CD14-positive monocyte (primary cell): ENCODE measurements around the gene AGXT. TPM values are rescaled to one million over a fixed set of nuclear protein-coding genes. Genes with fewer than 3 reads are reported as not detected.

Source experiments
- DNase-seq, 3 donors: peaks; one replicate each; pipeline ENCODE4 v3.0.0-alpha.2; 2011 to 2022
- H2AFZ ChIP-seq: 2 replicates; pipeline ENCODE4 v1.6.0; 2012; ENCODE audit warnings: mild to moderate bottlenecking, low read depth, low read length, inconsistent platforms; ENCODE audit not compliant: insufficient read depth, poor library complexity, severe bottlenecking
- H3K27ac ChIP-seq, 2 donors: 1 replicate in 1 of 2; 2 replicates in 1 of 2; pipeline ENCODE4 v1.5.1; 2012 to 2013; ENCODE audit warnings: low read length in 2 of 2, control low read depth in 1 of 2, inconsistent platforms in 1 of 2, low read depth in 1 of 2, mild to moderate bottlenecking in 1 of 2
- H3K27me3 ChIP-seq, 2 donors: one replicate each; pipeline versions ENCODE4 v1.6.0 to v1.6.1; 2011 to 2013; ENCODE audit warnings: low read length in 2 of 2; ENCODE audit not compliant: control insufficient read depth in 2 of 2, insufficient read depth in 2 of 2
- H3K36me3 ChIP-seq, 2 donors: replicated peaks in 1 of 2; 1 replicate in 1 of 2; 2 replicates in 1 of 2; pipeline versions ENCODE4 v1.5.1 to v1.6.1; 2012 to 2013; ENCODE audit warnings: low read length in 2 of 2, control low read depth in 1 of 2, inconsistent platforms in 1 of 2, mild to moderate bottlenecking in 1 of 2; ENCODE audit not compliant: insufficient read depth in 2 of 2, control insufficient read depth in 1 of 2
- H3K4me1 ChIP-seq, 2 donors: 1 replicate in 1 of 2; 2 replicates in 1 of 2; pipeline versions ENCODE4 v1.5.1 to v1.6.1; 2012 to 2013; ENCODE audit warnings: low read length in 2 of 2, control low read depth in 1 of 2, inconsistent platforms in 1 of 2, mild to moderate bottlenecking in 1 of 2, moderate library complexity in 1 of 2; ENCODE audit not compliant: insufficient read depth in 2 of 2, control insufficient read depth in 1 of 2
- H3K4me2 ChIP-seq: replicated peaks from 2 replicates; pipeline ENCODE3; 2012; ENCODE audit warnings: low read length, moderate library complexity, mild to moderate bottlenecking; ENCODE audit not compliant: poor library complexity, severe bottlenecking; ENCODE audit errors: extremely low read depth
- H3K4me3 ChIP-seq, 3 experiments: fragments of 200-600 bp in 1 of 3; sonication (generic) in 1 of 3; replicated peaks in 1 of 3; 1 replicate in 2 of 3; 2 replicates in 1 of 3; pipeline ENCODE4 v1.5.1; 2011 to 2013; ENCODE audit warnings: low read length in 3 of 3, mild to moderate bottlenecking in 3 of 3, control low read depth in 2 of 3, low read depth in 2 of 3, inconsistent platforms in 1 of 3, moderate library complexity in 1 of 3
- H3K79me2 ChIP-seq: 2 replicates; pipeline ENCODE4 v1.6.0; 2012; ENCODE audit warnings: mild to moderate bottlenecking, control low read depth, inconsistent platforms, low read length, moderate library complexity; ENCODE audit not compliant: insufficient read depth
- H3K9ac ChIP-seq: 2 replicates; pipeline ENCODE4 v1.6.0; 2017; ENCODE audit warnings: low read length, mild to moderate bottlenecking; ENCODE audit not compliant: insufficient read depth, poor library complexity, severe bottlenecking
- H3K9me3 ChIP-seq, 2 donors: replicated peaks in 1 of 2; 1 replicate in 1 of 2; 2 replicates in 1 of 2; pipeline versions ENCODE4 v1.5.1 to v1.6.1; 2012 to 2013; ENCODE audit warnings: low read length in 2 of 2, control low read depth in 1 of 2; ENCODE audit not compliant: control insufficient read depth in 1 of 2, insufficient read depth in 1 of 2
- H4K20me1 ChIP-seq: 2 replicates; pipeline ENCODE4 v1.6.0; 2012; ENCODE audit warnings: mild to moderate bottlenecking, low read length, control low read depth, moderate library complexity; ENCODE audit not compliant: insufficient read depth
- H3K27ac Mint-ChIP-seq, 7 donors: one replicate each; pipeline ENCODE4 v1.8.0; 2020; ENCODE audit warnings: mild to moderate bottlenecking in 7 of 7, mixed read lengths in 7 of 7, moderate library complexity in 6 of 7, inconsistent platforms in 2 of 7
- H3K27me3 Mint-ChIP-seq, 3 donors: one replicate each; pipeline ENCODE4 v1.8.0; 2021 to 2022; ENCODE audit warnings: low read depth in 3 of 3, mild to moderate bottlenecking in 3 of 3, mixed read lengths in 3 of 3, moderate library complexity in 3 of 3, inconsistent platforms in 1 of 3
- H3K36me3 Mint-ChIP-seq, 2 donors: one replicate each; pipeline ENCODE4 v1.8.0; 2020; ENCODE audit warnings: mixed read lengths in 2 of 2, inconsistent platforms in 1 of 2, mild to moderate bottlenecking in 1 of 2
- H3K4me1 Mint-ChIP-seq: one replicate; pipeline ENCODE4 v1.8.0; 2020; ENCODE audit warnings: mild to moderate bottlenecking, mixed read lengths
- H3K4me3 Mint-ChIP-seq, 2 donors: one replicate each; pipeline ENCODE4 v1.8.0; 2020; ENCODE audit warnings: mild to moderate bottlenecking in 2 of 2, mixed read lengths in 2 of 2, moderate library complexity in 1 of 2
- H3K9me3 Mint-ChIP-seq, 7 donors: one replicate each; pipeline ENCODE4 v1.8.0; 2020 to 2022; ENCODE audit warnings: mixed read lengths in 7 of 7, mild to moderate bottlenecking in 6 of 7, moderate library complexity in 6 of 7, inconsistent platforms in 2 of 7
- CTCF ChIP-seq: fragments of 200-600 bp; IDR thresholded peaks from one replicate; pipeline ENCODE4 v1.8.0; 2022; ENCODE audit warnings: antibody characterized with exemption, mild to moderate bottlenecking
- WGBS: methylation state at CpG from one replicate; pipeline ENCODE4 v1.1.5; 2013; ENCODE audit warnings: missing lambda C conversion rate; ENCODE audit not compliant: insufficient coverage; 5-methylcytosine and 5-hydroxymethylcytosine counted together
- intact Hi-C, 2 donors: fragments of 100-400 bp; cut with micrococcal nuclease; formaldehyde crosslinking; loops; one replicate each; pipeline versions ENCODE4 v1.15.0 to v1.15.1; 2023
- polyA plus RNA-seq, 3 donors: library from polyadenylated mRNA; depleted of rRNA in 1 of 3; unstranded in 2 of 3; stranded (reverse) in 1 of 3; fragments of 300-500 nt in 2 of 3; fragments of >200 nt in 1 of 3; fragmentation: Illumina TruSeq in 2 of 3; gene quantifications; 1 replicate in 2 of 3; 2 replicates in 1 of 3; pipeline ENCODE4 v1.2.3, GENCODE V29; 2012 to 2021

The AGXT gene
- polyA plus RNA-seq, 3 donors = not detected

DNA sequence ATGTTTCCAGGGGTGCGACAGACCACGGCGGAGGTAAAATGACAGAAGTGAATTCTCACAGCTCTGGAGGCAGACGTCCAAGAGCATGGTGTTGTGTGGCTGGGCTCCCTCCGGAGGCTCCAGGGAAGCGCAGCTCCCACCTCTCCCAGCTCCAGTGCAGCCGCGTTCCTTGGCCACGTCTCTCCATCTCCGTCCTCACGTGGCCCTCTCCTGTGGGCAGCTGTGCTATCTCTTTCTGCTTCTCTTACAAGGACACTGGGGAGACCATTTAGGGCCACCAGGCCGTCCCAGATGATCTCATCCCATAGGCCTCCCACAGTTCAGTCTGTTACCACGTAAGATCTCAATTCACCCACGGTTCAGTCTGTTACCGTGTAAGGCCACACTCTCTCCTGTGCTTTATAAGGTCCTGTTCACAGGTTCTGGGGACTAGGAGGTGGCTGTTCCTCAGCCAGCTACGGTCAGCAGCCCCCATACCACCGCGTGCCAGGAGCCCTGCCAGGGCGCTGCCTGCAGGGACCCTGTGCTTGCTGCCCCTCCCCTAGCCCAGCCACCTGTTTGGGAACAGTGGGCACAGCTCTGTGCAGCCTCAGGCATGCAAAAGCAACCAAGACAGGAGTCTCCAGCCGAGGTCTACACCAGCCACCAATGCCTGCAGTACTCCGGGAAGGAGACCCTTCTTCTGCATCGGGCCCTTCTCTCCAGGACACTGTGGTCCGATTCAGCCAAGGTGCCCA is 30.3 kb downstream of the AGXT start:
- Mint-ChIP-seq H3K4me1 (no peaks in the 10 kb centered on the region), H3K27ac (no peak overlapping the region), H3K4me3 (no peak overlapping the region), H3K27me3 (peaks cover 4 to 6% (median 4%) of the 10 kb centered on the region in 3 donors), H3K36me3 (no peaks in the 10 kb centered on the region), H3K9me3 (peaks cover 0 to 6% (median 0%) of the 10 kb centered on the region in 7 donors)
- H3K9ac ChIP-seq = no peak overlapping the region
- TF ChIP-seq CTCF = no peak
- WGBS = 86% methylated on average over 22 of the region's 23 CpGs
- no peak overlapping the region for H3K4me3 ChIP-seq
- no peak overlapping the region for H3K4me2 ChIP-seq
- no peaks in the 10 kb centered on the region for H3K27me3 ChIP-seq
- intact Hi-C loops = no loop called here
- H2AFZ ChIP-seq = no peak overlapping the region
- H3K27ac ChIP-seq = no peak overlapping the region
- H3K79me2 ChIP-seq = no peaks in the 10 kb centered on the region
- H3K36me3 ChIP-seq = no peaks in the 10 kb centered on the region
- H3K9me3 ChIP-seq = no peaks in the 10 kb centered on the region
- no peaks in the 10 kb centered on the region for H3K4me1 ChIP-seq
- no peaks in the 10 kb centered on the region for H4K20me1 ChIP-seq
- DNase-seq = no peak

DNA sequence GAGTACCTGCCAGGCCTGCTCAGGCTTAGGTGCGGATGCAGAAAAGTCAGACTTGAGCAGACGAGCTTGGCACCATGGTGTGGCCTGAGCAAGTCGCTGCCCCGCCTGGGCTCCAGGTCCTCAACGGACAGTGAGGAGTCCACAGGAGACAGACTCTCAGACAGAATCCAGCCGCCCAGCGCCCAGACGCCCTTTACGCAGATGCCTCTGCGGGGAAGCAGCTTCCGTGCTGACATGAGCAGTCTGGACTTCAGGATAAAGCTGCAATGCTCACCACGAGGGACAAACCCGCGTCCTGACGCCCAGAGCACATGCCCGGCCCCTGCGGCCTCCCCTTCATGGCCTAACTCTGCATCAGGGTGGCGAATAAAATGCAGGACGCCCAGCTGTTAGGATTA is 30.8 kb downstream of the AGXT start:
- H3K9me3 Mint-ChIP-seq = peaks cover 0 to 6% (median 0%) of the 10 kb centered on the region in 7 donors
- no peaks in the 10 kb centered on the region for H3K4me1 Mint-ChIP-seq

More for the DNA sequence above, 30.8 kb downstream of the AGXT start:
- Histone ChIP-seq H2AFZ (no peak overlapping the region), H3K4me1 (no peaks in the 10 kb centered on the region), H3K27ac (no peak overlapping the region), H4K20me1 (no peaks in the 10 kb centered on the region), H3K9me3 (no peaks in the 10 kb centered on the region), H3K4me2 (no peak overlapping the region), H3K36me3 (no peaks in the 10 kb centered on the region), H3K4me3 (no peak overlapping the region), H3K27me3 (no peaks in the 10 kb centered on the region), H3K79me2 (no peaks in the 10 kb centered on the region), H3K9ac (no peak overlapping the region)
- DNase-seq = no peak
- H3K36me3 Mint-ChIP-seq = no peaks in the 10 kb centered on the region
- H3K27me3 Mint-ChIP-seq = peaks cover 4 to 6% (median 4%) of the 10 kb centered on the region in 3 donors
- no peak overlapping the region for H3K4me3 Mint-ChIP-seq
- H3K27ac Mint-ChIP-seq = no peak overlapping the region
- 88% methylated on average over 17 of the region's 19 CpGs for WGBS
- no peak for TF ChIP-seq CTCF
- intact Hi-C loops = no loop called here
